Hematopoietic multipotent progenitor cell treated with erythropoietin and hydrocortisone succinate and interleukin-3 and kit ligand, for 4 days (in vitro differentiated cells): ENCODE measurements around the gene CEACAM21.

Source experiments
- DNase-seq: peaks from one replicate; pipeline ENCODE4 v3.0.0-alpha.2; 2015

CEACAM21 gene

DNA sequence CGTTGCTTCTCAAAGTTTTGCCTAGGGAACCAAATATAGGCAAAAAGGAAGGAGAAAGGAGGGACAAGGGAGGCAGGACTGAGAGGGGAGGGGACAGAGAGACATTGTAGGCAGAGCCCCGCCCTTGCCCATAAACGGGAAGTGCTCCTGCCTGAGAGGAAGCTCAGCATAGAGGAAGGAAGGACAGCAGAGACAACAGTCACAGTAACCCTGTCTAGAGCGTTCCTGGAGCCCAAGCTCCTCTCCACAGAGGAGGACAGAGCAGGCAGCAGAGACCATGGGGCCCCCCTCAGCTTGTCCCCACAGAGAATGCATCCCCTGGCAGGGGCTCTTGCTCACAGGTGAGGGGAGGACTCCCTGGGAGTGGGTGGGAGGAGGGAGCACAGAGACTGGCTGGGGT is at the start of gene CEACAM21:
Gene CEACAM21, plus strand, starts transcription at position 169 of the 400 bp plus-strand sequence. Its CDS starts 109 bp downstream, at position 278.
- DNase-seq: peak; percentile 91

DNA sequence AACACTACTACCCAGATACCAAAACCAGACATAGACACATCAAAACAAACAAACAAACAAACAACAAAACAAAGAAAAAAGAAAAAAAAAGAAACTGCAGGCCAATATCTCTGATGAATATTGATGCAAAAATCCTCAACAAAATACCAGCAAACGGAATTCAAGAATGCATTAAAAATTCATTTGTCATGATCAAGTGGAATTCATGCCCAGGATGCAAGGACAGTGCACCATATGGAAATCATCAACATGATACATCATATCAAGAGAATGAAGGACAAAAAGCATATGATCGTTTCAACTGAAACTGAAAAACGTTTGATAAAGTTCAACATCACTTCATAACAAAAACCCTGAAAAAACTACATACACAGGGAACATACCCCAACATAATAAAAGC is 48.9 kb upstream of the CEACAM21 start:
- no peak for DNase-seq

DNA sequence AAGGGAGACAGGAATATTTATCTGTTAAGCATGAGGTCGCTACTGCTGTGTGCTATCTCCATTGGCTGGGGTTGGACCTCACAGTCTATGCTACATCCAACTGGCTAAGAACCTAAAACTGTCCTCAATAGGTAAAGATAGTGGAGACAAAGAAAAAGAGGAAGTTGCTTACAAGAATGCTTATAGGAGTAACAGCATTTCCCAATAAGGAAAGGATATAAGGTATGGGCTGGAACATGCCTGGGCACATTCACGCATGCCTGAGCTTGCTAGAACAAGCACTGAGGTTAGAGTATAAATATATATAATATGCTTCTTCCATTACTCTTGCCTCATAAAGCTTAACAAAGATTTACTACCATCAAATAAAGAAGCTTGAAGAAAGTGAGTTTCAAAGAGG is 47.9 kb upstream of the CEACAM21 start:
- peak; percentile 45 for DNase-seq

DNA sequence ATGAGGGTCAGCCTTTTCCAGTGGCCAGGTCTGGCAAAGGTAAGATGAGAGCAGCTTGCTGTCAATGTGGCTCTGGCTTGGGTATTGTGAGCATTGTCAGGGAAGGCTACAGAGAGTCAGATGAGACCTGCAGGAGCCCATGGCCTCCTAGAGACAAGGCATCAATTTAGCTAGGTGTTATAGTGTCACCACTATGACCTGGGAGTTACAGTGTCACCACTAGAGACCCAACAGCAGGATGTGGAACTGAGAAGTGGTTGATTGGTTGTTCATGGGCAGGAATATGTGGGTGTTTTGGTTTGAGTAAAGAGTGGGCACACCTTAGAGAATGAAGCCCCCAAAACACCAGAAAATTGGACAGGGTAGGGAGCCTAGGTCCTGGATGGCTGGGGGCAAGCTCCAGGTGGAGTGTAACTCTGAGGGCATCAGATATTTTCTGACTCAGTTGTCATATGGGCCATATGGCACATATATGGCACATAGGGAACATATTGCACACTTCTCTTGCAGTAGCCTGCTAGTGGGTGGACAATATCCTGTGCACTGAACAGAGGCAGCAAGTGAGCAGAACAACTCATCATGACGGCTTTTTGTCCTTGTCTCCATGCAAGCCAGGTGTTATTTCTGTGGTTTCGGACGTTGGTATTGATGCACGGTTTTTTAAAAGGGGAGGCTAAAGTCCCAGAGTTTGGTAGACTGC is 46.3 kb upstream of the CEACAM21 start:
- no peak for DNase-seq

DNA sequence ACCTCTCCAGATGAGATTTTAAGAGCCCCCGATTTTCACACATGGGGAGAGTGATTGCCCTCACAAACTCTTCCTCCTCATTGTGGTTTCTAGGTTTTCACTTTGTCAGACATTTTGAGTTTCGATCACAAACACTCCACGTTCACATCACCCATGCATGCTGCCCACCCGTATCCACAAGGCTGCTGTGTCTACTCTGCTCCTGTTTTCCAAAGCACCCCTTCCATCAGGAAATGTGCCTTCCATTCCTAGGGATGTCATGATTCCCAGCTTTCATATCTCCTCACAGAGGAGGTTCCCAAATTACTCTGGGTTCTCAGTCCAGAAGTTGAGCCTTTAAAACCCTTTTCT is 45.8 kb upstream of the CEACAM21 start:
- no peak for DNase-seq

DNA sequence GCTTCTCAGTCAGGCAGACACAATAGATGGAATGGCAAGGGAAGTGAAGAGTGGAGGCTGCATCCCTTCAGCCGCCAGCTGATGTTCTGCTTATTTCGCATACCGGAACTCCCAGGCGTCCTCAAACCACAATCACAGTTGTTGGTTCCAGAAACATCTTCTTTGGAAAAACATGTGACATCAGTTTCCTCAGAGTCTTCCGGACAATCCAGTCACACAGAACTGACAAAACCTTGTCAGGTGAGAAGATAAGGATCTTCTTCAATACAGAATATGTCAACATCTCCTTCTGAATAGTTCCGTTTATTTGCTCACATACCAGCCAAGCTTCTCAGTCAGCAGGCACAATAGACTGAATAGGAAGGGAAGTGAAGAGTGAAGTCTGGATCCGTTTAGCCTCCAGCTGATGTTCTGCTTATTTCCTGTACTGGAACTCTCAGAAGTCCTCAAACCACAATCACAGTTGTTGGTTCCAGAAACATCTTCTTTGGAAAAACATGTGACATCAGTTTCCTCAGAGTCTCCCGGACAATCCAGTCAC is 45.1 kb upstream of the CEACAM21 start:
- peak; percentile 68 for DNase-seq

DNA sequence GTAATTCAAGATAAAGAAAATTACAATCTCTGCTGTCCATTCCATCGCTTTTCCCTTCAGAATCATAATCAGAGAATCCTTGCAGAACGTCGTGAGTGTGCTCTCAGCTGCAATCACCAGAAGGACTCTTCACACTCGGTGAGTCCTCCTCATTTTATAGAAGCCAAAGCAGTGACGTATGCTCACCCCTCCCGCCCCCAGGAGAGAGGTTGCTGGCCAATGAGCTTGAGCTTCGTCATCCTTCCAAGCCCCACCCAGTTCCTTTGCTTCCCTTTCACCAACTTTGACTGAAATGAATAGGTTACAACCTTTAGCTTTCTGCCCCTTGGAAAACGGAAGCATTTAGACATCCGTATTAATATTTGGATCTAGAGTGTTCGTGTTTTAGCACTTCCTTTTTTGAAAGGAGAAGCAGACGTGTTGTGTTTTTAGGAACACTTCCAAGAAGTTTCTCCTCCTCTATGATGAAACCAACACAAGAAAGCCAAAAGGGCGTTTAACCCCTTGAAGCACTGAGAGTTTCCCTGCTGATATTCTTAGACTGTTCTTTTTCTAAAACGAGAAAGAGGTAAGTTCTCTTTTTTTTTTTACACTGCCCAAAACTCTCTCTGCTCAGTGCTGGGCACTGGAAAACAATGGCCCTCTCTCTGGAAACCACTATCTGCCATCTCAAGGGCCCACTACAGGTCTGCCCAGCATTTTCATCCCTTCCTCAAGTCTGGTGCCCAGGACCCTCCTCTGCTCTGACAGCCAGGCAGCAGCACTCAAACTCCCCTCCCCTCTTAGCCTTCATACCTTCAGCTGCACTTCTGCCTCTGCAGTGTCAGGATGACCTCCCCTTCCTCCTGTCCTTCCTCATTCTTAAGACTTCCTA is 44.3 kb upstream of the CEACAM21 start:
- peak; percentile 97 for DNase-seq

DNA sequence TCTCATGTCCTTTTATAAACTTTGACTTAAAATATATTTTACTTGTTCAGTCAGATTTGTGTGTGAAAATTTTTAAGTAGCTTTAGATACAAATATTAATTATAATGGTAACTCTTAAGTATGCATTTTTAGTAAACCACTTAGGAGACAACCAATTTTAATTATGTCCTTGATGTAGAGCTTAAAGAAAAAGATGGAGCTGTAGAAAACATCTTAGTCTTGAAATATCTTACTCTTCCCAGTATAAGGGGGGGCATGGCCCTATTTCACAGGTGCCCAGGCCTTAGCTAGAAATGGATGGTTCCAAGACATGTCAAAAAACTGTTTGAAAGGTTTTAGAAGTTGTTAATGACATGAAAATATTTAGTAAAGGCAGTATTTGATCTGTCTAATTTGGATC is 43.4 kb upstream of the CEACAM21 start:
- DNase-seq: no peak

DNA sequence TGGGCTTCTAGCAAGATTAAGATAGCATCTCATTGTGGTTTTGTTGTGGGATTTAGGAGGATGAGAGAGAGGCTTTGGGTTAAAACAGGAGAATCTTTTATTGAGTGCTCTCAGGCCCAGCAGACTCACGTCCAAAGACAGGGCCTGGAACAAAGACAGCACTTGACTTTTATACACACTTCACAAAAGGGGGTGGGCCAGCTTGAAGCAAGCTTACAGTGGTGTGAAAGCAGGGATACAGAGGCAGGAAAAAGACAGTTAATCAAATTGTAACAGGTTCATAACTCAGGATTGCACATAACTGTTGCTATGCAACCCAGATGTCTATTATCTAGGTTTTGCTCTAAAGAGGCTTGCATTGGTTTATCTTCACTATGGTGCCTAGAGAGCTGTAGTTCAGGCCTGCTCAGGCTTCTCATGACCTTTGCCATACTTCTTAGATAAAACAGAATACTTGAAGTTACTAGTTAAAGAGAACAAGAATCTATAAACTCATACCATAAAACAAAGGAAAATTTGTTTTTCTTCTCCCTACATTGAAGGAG is 42.2 kb upstream of the CEACAM21 start:
- DNase-seq: peak; percentile 61

DNA sequence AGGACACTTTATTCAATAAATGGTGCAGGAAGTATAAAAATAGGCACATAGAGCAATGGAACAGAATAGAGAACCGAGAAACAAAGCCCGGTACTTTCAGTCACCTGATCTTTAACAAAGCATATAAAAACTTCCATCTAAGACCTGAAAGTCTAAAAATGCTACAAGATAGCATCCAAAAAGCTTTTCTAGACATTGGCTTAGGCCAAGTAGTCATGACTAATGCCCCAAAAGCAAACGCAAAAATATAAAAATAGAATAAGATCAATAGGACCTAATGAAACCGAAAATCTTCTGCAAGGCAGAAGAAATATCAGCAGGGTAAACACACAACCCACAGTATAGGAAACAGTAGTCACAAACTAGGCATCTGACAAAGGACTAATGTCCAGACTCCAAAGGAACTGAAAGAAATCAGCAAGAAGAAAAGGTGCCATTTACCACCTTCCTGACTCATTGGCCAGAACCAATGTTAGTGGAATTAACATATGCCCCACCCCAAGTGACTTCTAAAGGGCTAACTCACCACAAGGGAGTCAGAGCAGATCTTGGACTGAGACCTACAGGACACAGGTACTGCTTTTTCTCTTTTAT is 40.8 kb upstream of the CEACAM21 start:
- no peak for DNase-seq

DNA sequence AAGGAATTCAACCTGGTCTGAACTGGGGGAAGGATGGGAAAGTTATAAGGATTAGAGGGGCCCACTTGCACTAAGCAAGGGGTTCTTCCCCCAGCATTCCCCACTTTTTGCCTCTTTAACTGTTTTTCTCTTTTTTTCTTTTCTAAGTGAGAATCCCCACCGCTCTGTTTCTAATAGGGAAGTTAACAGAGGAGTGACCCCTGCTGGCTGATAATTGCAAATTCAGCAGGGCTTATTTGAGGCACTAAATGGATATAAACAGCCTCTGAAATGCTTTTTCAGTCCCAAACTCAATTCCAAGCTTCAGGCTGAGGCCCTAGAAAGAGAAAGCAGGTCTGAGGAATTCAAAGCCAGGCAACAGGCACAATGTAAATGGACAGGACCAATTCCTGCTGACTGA is 38.2 kb upstream of the CEACAM21 start:
- DNase-seq: peak; percentile 63

DNA sequence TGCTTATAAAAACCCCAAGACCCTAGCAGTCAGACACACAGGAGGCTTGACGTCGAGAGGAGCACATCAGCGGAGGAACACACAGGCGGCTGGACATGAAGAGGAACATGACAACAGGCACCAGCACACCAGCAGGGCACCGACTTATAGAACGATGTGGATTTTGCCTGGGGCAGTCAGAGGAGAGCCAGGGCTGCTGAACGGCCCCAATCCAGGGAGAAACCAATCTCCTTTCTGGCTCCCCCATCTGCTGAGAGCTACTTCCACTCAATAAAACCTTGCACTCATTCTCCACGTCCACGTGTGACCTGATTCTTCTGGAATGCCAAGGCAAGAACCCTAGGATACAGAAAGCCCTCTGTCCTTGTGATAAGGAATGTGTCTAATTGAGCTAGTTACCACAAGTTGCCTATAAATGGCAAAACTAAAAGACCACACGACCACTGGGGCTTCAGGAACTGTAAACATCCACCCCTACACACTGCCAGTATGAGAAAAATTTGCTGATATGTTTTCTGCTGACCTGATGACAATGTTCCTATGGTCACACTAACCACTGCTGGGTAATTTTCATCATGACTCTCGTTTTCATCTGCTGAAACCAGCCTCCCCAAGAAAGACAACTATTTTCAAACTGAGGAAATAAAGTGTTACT is 35.8 kb upstream of the CEACAM21 start:
- DNase-seq: no peak

DNA sequence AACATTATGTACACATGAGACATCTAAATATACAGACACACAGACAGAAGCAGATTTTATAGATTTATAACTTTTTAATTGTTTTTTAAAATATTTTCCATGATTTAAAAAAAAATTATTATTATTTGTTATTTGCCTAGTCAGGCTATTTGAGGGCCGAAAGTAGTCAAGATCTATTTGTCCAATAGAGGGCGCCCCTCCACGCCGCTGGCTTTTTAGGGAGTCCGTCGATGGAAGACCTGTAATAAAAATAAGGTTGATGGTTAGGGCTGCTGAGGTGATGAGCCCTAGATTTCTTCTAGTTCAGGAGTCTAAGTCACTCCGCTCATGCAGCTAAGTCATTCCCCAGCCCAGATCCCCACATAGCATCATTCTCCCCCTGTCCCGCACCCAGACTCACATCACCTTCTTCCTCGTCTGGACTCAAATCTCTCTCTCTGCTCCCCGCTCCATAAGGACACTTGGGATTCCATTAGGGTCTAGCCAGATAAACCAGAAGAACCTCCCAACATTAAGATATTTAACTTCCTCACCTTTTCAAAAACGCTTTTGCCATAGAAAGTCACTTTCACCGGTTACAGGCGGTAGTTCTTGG is 33.9 kb upstream of the CEACAM21 start:
- peak; percentile 89 for DNase-seq

DNA sequence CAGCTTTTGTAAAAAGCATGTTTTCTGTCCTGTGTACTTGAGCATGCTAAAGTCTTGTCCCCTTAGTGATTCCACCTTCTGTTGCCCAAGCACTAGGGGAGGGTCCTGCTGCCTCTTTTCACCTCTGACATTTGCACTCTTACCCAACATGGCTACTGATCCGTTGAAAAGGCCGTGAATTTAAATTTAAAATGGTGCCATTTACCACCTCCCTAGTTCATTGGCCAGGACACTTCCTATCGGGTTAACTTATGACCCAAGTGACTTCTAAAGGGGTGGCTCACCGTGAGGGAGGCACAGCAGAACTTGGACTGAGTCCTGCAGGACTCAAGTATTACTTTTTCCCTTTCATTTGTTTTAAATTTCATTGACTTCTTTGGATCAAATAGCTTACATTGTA is 33.3 kb upstream of the CEACAM21 start:
- no peak for DNase-seq

DNA sequence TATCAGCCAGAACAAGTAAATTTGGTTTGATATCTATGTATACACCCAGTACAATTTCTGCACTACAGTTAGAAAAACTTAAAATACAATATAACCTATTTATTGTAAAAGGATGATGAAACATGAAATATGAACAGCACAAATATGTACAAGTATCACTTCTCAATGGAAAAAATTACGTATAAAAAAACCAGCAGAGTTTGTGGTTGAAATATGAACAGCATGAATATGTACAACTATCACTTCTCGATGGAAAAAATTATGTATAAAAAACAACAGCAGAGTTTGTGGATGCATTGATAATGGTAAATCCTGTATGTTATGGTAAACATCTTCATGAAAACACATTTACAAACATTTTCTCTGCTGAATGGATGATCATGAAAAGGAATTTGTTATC is 32.4 kb upstream of the CEACAM21 start:
- DNase-seq: no peak

DNA sequence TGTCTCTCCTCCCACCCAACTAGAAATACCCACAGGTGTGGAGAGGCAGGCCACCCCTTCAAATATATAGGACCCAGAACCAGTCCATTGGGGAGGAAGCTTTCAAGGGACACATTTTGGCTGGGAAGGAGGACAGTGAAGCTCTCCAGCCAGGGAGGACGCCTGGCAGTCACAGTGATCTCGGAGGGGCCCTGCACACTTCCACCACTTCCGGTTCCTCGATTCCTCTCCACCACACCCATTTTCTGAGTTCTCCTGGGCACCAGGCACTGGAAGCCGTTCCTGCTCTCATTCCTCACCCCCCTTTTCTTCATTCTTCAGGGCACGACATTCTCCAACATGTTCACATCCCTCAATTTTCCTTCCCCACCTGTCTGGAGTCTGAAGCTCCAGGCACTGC is 30.4 kb upstream of the CEACAM21 start:
- DNase-seq: peak; percentile 78

DNA sequence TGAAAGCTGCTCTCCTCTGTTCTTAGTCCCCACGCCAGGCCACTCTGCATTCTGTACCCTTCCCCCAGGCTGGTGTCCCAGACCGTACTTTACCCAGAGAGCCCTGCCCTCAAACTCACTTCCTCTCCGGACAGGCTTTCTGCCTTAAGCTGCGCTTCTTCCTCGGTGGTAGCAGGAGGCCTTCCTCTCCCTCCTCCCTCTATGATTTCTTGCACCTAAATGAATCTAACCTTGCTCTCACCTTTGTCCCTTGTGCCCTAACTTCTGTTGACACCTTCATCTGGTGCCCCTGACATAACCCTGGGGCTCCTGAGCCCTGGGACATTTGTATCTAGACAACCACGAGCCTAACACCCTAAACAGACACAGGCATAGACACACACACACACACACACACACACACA is 29.6 kb upstream of the CEACAM21 start:
- DNase-seq: peak; percentile 77

DNA sequence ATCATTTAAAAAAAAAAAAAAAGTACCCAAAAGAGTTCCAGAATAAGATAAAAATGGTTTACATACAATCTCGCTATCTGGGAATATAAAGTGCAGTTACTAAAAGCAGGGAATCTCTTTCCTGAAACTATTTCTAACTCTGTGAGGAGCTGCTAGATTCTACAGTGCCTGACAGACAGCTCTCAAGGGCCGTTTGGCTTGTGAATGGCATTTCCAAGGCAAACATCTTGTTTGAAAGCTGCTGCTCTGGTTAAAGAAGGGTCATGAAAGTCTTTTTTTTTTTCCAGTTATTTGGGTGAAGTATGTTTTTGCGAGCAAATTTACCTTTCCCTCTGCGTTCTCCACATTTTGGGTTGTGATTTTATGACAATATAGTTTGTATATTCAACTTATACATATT is 29.0 kb upstream of the CEACAM21 start:
- DNase-seq: no peak

DNA sequence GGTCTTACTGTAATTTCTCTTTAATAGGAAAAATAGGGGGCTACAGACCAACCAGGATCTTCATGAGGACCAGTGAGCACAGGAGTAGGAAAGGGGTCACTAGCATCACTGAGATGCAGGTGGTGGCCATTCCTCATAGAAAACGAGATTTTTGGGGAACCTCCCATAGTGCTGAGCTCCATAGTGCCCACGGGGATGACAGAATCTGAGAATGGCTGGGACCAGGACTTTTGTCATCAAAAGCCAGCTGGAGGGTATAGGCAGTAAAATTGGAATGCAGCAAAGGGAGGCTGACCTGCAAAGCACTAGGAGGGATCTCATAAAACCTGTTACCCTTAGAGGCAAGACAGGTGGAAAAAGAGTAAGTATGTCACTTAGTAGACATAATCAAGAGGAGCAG is 28.4 kb upstream of the CEACAM21 start:
- no peak for DNase-seq

DNA sequence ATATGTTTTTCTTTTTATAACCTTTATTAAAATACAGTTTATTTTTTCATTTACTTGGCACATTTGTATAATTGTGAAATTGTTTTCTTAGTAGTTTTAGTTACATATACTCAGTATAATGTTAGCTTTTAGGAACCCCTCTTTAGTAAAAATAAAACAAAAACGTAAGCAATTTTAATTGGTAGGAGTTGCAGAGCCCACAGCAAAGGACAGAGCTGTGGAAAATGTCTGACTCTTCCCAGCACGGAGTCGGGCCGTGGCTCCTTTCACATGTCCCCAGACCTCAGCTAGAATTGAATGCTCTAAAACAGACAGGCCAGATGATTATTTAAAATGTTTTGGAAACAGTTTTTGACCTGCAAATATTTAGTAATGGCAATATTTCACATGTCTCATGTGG is 27.9 kb upstream of the CEACAM21 start:
- no peak for DNase-seq

DNA sequence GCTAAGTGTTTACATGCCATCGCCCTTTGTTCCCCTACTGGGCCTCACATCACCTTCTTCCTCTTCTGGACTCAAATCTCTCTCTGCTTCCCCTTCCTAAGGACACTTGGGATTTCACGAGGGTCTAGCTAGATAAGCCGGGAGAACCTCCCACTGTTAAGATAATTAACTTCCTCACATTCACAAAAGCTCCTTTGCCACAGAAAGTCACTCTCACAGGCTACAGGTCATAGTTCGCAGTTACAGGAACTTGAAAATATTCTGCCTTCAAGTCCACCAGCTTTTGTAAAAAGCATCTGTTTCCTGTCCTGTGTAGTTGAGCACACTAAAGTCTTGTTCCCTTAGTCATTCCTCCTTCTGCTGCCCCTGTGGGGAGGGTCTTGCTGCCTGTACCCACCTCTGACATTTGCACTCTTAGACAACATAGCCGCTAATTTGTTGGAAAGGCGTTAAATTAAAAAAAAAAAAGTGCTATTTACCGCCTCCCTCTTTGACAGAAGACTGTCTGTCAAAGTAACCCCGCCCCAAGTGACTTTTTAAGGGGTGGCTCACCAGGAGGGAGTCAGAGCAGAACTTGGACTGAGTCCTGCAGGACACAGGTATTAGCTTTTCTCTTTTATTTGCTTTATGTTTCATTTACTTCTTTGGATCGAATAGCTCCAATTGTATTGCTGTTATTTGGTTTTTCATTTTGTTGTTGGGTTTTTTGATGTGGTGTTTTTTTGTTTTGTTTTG is 26.8 kb upstream of the CEACAM21 start:
- DNase-seq: peak; percentile 89

DNA sequence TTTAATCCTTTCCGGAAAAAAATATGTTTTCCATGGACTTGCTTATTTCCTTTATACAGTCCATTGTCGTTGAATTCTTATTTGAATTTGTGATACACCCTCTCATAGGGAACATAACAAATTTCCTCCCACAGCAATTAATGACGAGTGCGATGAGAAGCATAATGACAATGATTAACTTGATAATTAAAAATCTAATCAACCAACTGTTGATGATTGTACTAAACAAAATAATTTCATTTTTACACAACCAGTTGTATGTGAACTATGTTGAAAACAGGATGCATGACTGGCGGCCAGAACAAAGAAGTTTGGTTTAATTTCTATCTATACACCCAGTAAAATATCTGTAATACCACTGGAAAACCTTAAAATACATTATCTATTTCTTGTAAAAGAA is 26.1 kb upstream of the CEACAM21 start:
- no peak for DNase-seq
